ENCODE data around the gene UNC13C.
A peak's percentile ranks its signal among the peaks of the same experiment; 100 is the strongest.
"Not testable (repeated sequence)": the region's sequence is repeated elsewhere in the genome, so short reads cannot be mapped to it uniquely, and the experiment has no call there.

UNC13C gene

GRCh38 chr15:53978253-53978906 lies at the start of gene UNC13C:
Gene UNC13C (plus strand): TSS chr15:53978441. CDS start chr15:54012904, 34,463 bp downstream.
- peak; percentile 9 for DNase-seq

GRCh38 chr15:53936137-53936536 lies 42.1 kb upstream of the UNC13C start:
- no peak for DNase-seq

GRCh38 chr15:53937632-53938031 lies 40.6 kb upstream of the UNC13C start:
- not testable (repeated sequence) for DNase-seq

GRCh38 chr15:53950572-53950971 lies 27.7 kb upstream of the UNC13C start:
- DNase-seq: no peak

GRCh38 chr15:53955396-53955795 lies 22.8 kb upstream of the UNC13C start:
- no peak for DNase-seq

GRCh38 chr15:53962646-53963561 lies 15.3 kb upstream of the UNC13C start:
- peak; percentile 20 for DNase-seq

GRCh38 chr15:53963801-53964200 lies 14.4 kb upstream of the UNC13C start:
- no peak for DNase-seq

- DNase-seq: no peak
These were observed 4.1 kb upstream of the UNC13C start for GRCh38 chr15:53974121-53974520.

- DNase-seq: no peak
These were observed 3.4 kb upstream of the UNC13C start for GRCh38 chr15:53974813-53975212.

- DNase-seq: no peak
These were observed 1.3 kb upstream of the UNC13C start for GRCh38 chr15:53976844-53977392.

- no peak for DNase-seq
These were observed 979 bp downstream of the UNC13C start for GRCh38 chr15:53979051-53979788.

- no peak for DNase-seq
These were observed 1.8 kb downstream of the UNC13C start for GRCh38 chr15:53980021-53980420.

GRCh38 chr15:53982071-53982680 lies 3.9 kb downstream of the UNC13C start:
- DNase-seq: no peak

GRCh38 chr15:53982876-53983275 lies 4.6 kb downstream of the UNC13C start:
- no peak for DNase-seq

GRCh38 chr15:53984221-53984620 lies 6.0 kb downstream of the UNC13C start:
- no peak for DNase-seq

- no peak for DNase-seq
These were observed 7.3 kb downstream of the UNC13C start for GRCh38 chr15:53985562-53985961.

- DNase-seq: no peak
These were observed 9.2 kb downstream of the UNC13C start for GRCh38 chr15:53987480-53987879.

GRCh38 chr15:54007256-54007655 lies 29.0 kb downstream of the UNC13C start:
- no peak for DNase-seq

GRCh38 chr15:54011656-54012055 lies 33.4 kb downstream of the UNC13C start:
- DNase-seq: no peak

GRCh38 chr15:54014067-54014655 lies 35.9 kb downstream of the UNC13C start:
- DNase-seq: no peak

- no peak for DNase-seq
These were observed 39.0 kb downstream of the UNC13C start for GRCh38 chr15:54017251-54017650.

GRCh38 chr15:54017959-54018358 lies 39.7 kb downstream of the UNC13C start:
- no peak for DNase-seq

Data from activated naive CD4-positive, alpha-beta T cell treated with anti-CD3 and anti-CD28 coated beads, Interleukin-2, amount 50 U/mL, for 16 hours (primary cell).